ENCODE measurements around the gene RHBG.

Gene RHBG

DNA sequence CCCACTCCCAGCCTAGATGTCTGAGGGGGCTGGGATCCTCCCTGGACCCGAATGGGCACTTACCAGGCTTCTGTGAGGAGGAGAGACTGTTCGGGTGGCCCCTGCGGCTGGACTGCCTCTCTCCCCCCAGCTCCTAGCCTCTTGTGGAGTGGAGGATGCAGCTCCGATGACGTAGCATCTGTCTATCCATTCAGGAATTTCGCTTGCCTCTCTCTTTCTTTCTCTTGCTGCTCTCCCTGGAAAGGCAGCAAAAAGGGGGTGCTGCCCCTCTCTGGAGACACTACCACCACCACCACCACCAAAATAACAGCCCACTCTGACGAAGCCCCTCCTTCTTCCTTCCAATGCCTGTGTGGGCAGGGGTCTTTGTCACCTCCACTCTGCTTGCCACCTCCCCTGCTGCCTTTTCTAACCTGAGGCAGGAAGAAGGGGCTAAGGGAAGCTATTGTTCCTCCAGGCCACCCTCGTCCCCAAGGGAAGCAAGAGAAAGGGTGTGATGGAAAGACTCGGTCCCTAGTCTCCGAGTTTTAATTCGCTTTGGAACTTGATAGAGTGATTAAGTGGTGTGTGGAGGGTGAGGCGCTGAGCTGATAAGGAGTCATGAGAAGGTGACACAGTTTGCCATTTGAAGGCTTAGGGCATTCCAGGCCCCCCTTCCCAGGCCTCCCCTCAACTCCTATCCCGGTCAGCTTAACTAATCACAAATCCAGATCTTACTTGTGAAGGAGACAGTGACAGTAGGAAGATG lies 60.5 kb downstream of the RHBG start:
- TF ChIP-seq EZH2 (IDR thresholded peaks at IDR 0.05; ENCODE audit: borderline replicate concordance, low read depth, low read length, severe bottlenecking), result no peak
- TF ChIP-seq, protein P1, sequence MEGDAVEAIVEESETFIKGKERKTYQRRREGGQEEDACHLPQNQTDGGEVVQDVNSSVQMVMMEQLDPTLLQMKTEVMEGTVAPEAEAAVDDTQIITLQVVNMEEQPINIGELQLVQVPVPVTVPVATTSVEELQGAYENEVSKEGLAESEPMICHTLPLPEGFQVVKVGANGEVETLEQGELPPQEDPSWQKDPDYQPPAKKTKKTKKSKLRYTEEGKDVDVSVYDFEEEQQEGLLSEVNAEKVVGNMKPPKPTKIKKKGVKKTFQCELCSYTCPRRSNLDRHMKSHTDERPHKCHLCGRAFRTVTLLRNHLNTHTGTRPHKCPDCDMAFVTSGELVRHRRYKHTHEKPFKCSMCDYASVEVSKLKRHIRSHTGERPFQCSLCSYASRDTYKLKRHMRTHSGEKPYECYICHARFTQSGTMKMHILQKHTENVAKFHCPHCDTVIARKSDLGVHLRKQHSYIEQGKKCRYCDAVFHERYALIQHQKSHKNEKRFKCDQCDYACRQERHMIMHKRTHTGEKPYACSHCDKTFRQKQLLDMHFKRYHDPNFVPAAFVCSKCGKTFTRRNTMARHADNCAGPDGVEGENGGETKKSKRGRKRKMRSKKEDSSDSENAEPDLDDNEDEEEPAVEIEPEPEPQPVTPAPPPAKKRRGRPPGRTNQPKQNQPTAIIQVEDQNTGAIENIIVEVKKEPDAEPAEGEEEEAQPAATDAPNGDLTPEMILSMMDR (IDR thresholded peaks at IDR 0.05; ENCODE audit: borderline replicate concordance, extremely low read depth, low read length, poor library complexity, severe bottlenecking), result no peak
- no peak overlapping the region for H3K4me3 ChIP-seq (ENCODE audit: low read depth in 1 of 2, low read length in 2 of 2)
- H3K79me2 ChIP-seq (ENCODE audit: insufficient read depth, low read length), result no peaks in the 10 kb centered on the region
- no peak overlapping the region for H3K27ac ChIP-seq (ENCODE audit: low read length)
- H3K9ac ChIP-seq (ENCODE audit: low read depth, low read length), result no peak overlapping the region
- no peak for DNase-seq
- H3K36me3 ChIP-seq (ENCODE audit: insufficient read depth, low read length), result no peaks in the 10 kb centered on the region
- no peaks in the 10 kb centered on the region for H3K9me3 ChIP-seq (ENCODE audit: insufficient read depth, low read length, severe bottlenecking)
- no peaks in the 10 kb centered on the region for H3K4me1 ChIP-seq (ENCODE audit: insufficient read depth, low read length)
- H2AFZ ChIP-seq (ENCODE audit: low read depth, low read length), result no peak overlapping the region
- no peaks in the 10 kb centered on the region for H4K20me1 ChIP-seq (ENCODE audit: insufficient read depth, low read length)
- peaks cover 52% of the 10 kb centered on the region for H3K27me3 ChIP-seq (ENCODE audit: insufficient read depth, low read length, poor library complexity)
- no peak overlapping the region for H3K4me2 ChIP-seq (ENCODE audit: insufficient read depth, low read length)
- no peak for ATAC-seq (ENCODE audit: insufficient read depth, low read depth)

DNA sequence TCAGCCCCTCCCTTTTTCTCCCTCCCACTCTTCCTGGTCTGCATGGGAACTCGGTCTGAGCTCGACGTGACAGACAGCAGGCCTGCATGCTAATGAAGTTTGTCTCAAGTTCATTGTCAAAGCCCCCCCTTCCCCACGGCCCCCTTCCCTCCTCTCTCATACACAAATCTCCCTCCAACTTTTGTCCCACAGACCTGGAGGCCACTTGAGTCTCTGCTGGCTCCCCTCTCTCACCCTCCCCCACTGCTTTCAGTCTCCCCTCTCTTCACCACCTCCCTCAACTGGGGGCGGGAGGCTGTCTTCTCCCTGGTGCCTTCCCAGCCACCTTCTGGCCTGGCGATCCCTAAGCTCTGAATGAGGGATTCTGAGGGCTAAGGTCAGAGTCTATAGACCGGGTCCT lies 61.3 kb downstream of the RHBG start:
- Histone ChIP-seq H3K27me3 (ENCODE audit: insufficient read depth, low read length, poor library complexity) (peaks cover 44% of the 10 kb centered on the region), H3K4me2 (ENCODE audit: insufficient read depth, low read length) (no peak overlapping the region)
- TF ChIP-seq, protein P1 (IDR thresholded peaks at IDR 0.05; ENCODE audit: borderline replicate concordance, extremely low read depth, low read length, poor library complexity, severe bottlenecking), result no peak
- TF ChIP-seq EZH2 (IDR thresholded peaks at IDR 0.05; ENCODE audit: borderline replicate concordance, low read depth, low read length, severe bottlenecking), result no peak

GRCh38 chr1:156430866-156431265 lies 61.9 kb downstream of the RHBG start:
- Histone ChIP-seq H3K9me3 (ENCODE audit: insufficient read depth, low read length, severe bottlenecking) (no peaks in the 10 kb centered on the region), H3K4me2 (ENCODE audit: insufficient read depth, low read length) (no peak overlapping the region), H3K4me1 (ENCODE audit: insufficient read depth, low read length) (no peaks in the 10 kb centered on the region), H3K36me3 (ENCODE audit: insufficient read depth, low read length) (no peaks in the 10 kb centered on the region), H4K20me1 (ENCODE audit: insufficient read depth, low read length) (no peaks in the 10 kb centered on the region), H3K27me3 (ENCODE audit: insufficient read depth, low read length, poor library complexity) (peaks cover 44% of the 10 kb centered on the region), H3K9ac (ENCODE audit: low read depth, low read length) (no peak overlapping the region), H2AFZ (ENCODE audit: low read depth, low read length) (no peak overlapping the region), H3K27ac (ENCODE audit: low read length) (no peak overlapping the region), H3K79me2 (ENCODE audit: insufficient read depth, low read length) (no peaks in the 10 kb centered on the region), H3K4me3 (ENCODE audit: low read depth in 1 of 2, low read length in 2 of 2) (no peak overlapping the region)
- DNase-seq (no peak), ATAC-seq (ENCODE audit: insufficient read depth, low read depth) (no peak)
- no peak for TF ChIP-seq EZH2 (IDR thresholded peaks at IDR 0.05; ENCODE audit: borderline replicate concordance, low read depth, low read length, severe bottlenecking)
- TF ChIP-seq, protein P1 (IDR thresholded peaks at IDR 0.05; ENCODE audit: borderline replicate concordance, extremely low read depth, low read length, poor library complexity, severe bottlenecking), result no peak

More for the DNA sequence above, 61.3 kb downstream of the RHBG start:
- ATAC-seq (ENCODE audit: insufficient read depth, low read depth) (no peak), DNase-seq (no peak)
- H3K4me3 ChIP-seq (ENCODE audit: low read depth in 1 of 2, low read length in 2 of 2), result no peak overlapping the region
- no peaks in the 10 kb centered on the region for H3K79me2 ChIP-seq (ENCODE audit: insufficient read depth, low read length)
- no peaks in the 10 kb centered on the region for H3K36me3 ChIP-seq (ENCODE audit: insufficient read depth, low read length)
- no peaks in the 10 kb centered on the region for H4K20me1 ChIP-seq (ENCODE audit: insufficient read depth, low read length)
- H3K4me1 ChIP-seq (ENCODE audit: insufficient read depth, low read length), result no peaks in the 10 kb centered on the region
- no peaks in the 10 kb centered on the region for H3K9me3 ChIP-seq (ENCODE audit: insufficient read depth, low read length, severe bottlenecking)
- no peak overlapping the region for H3K9ac ChIP-seq (ENCODE audit: low read depth, low read length)
- H3K27ac ChIP-seq (ENCODE audit: low read length), result no peak overlapping the region
- no peak overlapping the region for H2AFZ ChIP-seq (ENCODE audit: low read depth, low read length)
